Measurements from ENCODE around the gene TAF11L13. TPM values are rescaled to one million over a fixed set of nuclear protein-coding genes. Genes with fewer than 3 reads are reported as not detected.

TAF11L13 gene
- total and polyA plus RNA-seq, 8 donors, result not detected

GRCh38 chr5:17679597-17680203 is 47.8 kb downstream of the TAF11L13 start:
- Histone ChIP-seq H3K4me3 (no peak overlapping the region), H3K27me3 (no peaks in the 10 kb centered on the region), H3K36me3 (no peaks in the 10 kb centered on the region), H3K27ac (no peak overlapping the region), H3K9me3 (no peaks in the 10 kb centered on the region), H3K4me1 (no peaks in the 10 kb centered on the region)
- intact Hi-C loops (cut with DNase I; ENCODE audit: low total_unique reads), result no loop called here
- TF ChIP-seq POLR2A (IDR thresholded peaks at IDR 0.05) (no peak), POLR2AphosphoS5 (IDR thresholded peaks at IDR 0.05) (no peak), CTCF (IDR thresholded peaks at IDR 0.05) (no peak), EP300 (IDR thresholded peaks at IDR 0.05) (no peak)
- WGBS, 5 donors, result 87 to 95% (median 91%) methylated on average over 8 of the region's 8 CpGs
- DNase-seq, result no peak

- no peak for TF ChIP-seq EP300 (IDR thresholded peaks at IDR 0.05)
- TF ChIP-seq POLR2A (IDR thresholded peaks at IDR 0.05), result no peak
- TF ChIP-seq POLR2AphosphoS5 (IDR thresholded peaks at IDR 0.05), result no peak
- no peak for TF ChIP-seq CTCF (IDR thresholded peaks at IDR 0.05)
- no peaks in the 10 kb centered on the region for H3K36me3 ChIP-seq
- no peak overlapping the region for H3K4me3 ChIP-seq
- no peak overlapping the region for H3K27ac ChIP-seq
- no peak for DNase-seq
- no peaks in the 10 kb centered on the region for H3K4me1 ChIP-seq
- H3K9me3 ChIP-seq, result no peaks in the 10 kb centered on the region
- WGBS, 5 donors, result 61 to 64% (median 64%) methylated on average over 2 of the region's 2 CpGs
- intact Hi-C loops (cut with DNase I; ENCODE audit: low total_unique reads), result no loop called here
- no peaks in the 10 kb centered on the region for H3K27me3 ChIP-seq
Measured at GRCh38 chr5:17680737-17681136, 48.8 kb downstream of the TAF11L13 start.

Small RNAs within 50 kb of the gene (small RNA-seq; reads per million reads assigned to genes)
- gene AC233724.1, result 0 reads per million in 4 donors
- gene AC233724.12, result 0 reads per million in 4 donors
- 0 reads per million in 4 donors for gene AC233724.2
- 0 reads per million in 4 donors for gene AC233724.3
- 0 reads per million in 4 donors for gene AC233724.4
- gene AC233724.6, result 0 reads per million in 4 donors
- 0 reads per million in 4 donors for gene AC233724.7

Other genes starting within 250 kb of the TAF11L13 start
- gene TAF11L2, start 133.9 kb upstream of the TAF11L13 start, total RNA-seq, result not detected
- gene TAF11L2, start 133.9 kb upstream of the TAF11L13 start, polyA plus RNA-seq, result not detected
- not detected for gene TAF11L3, start 113.7 kb upstream of the TAF11L13 start, total RNA-seq
- not detected for gene TAF11L3, start 113.7 kb upstream of the TAF11L13 start, polyA plus RNA-seq
- not detected for gene TAF11L4, start 110.3 kb upstream of the TAF11L13 start, total RNA-seq
- not detected for gene TAF11L4, start 110.3 kb upstream of the TAF11L13 start, polyA plus RNA-seq
- not detected for gene TAF11L5, start 106.9 kb upstream of the TAF11L13 start, total RNA-seq
- not detected for gene TAF11L5, start 106.9 kb upstream of the TAF11L13 start, polyA plus RNA-seq
- not detected for gene TAF11L6, start 103.4 kb upstream of the TAF11L13 start, total RNA-seq
- not detected for gene TAF11L6, start 103.4 kb upstream of the TAF11L13 start, polyA plus RNA-seq
- gene TAF11L7, start 46.3 kb upstream of the TAF11L13 start, total RNA-seq, result not detected
- not detected for gene TAF11L7, start 46.3 kb upstream of the TAF11L13 start, polyA plus RNA-seq
- not detected for gene TAF11L8, start 41.1 kb upstream of the TAF11L13 start, total RNA-seq
- not detected for gene TAF11L8, start 41.1 kb upstream of the TAF11L13 start, polyA plus RNA-seq
- not detected for gene TAF11L9, start 37.7 kb upstream of the TAF11L13 start, total RNA-seq
- gene TAF11L9, start 37.7 kb upstream of the TAF11L13 start, polyA plus RNA-seq, result not detected
- gene TAF11L10, start 34.3 kb upstream of the TAF11L13 start, total RNA-seq, result not detected
- gene TAF11L10, start 34.3 kb upstream of the TAF11L13 start, polyA plus RNA-seq, result not detected
- gene TAF11L11, start 27.9 kb upstream of the TAF11L13 start, total RNA-seq, result not detected
- not detected for gene TAF11L11, start 27.9 kb upstream of the TAF11L13 start, polyA plus RNA-seq
- not detected for gene TAF11L12, start 21.7 kb upstream of the TAF11L13 start, total RNA-seq
- gene TAF11L12, start 21.7 kb upstream of the TAF11L13 start, polyA plus RNA-seq, result not detected
- gene TAF11L14, start 2.4 kb downstream of the TAF11L13 start, total RNA-seq, result not detected
- gene TAF11L14, start 2.4 kb downstream of the TAF11L13 start, polyA plus RNA-seq, result not detected